Testis (tissue), 2 donors: ENCODE results near the gene EPHA6.

Experiments
- POLR2A ChIP-seq: fragments of 450-650 bp; IDR thresholded peaks from one replicate; pipeline ENCODE4 v1.6.1; 2017; ENCODE audit warnings: antibody characterized with exemption, mild to moderate bottlenecking, moderate library complexity
- TF ChIP-seq, protein P1 (sequence below), 3 experiments: fragments of 450-650 bp in 2 of 3; fragments of 200-600 bp in 1 of 3; sonication (generic) in 1 of 3; IDR thresholded peaks; one replicate each; pipeline ENCODE4 v1.5.1; 2016 to 2019; ENCODE audit warnings: antibody characterized with exemption in 3 of 3, mild to moderate bottlenecking in 2 of 3, moderate library complexity in 1 of 3

- TF ChIP-seq POLR2A: no peak
- TF ChIP-seq, protein P1, sequence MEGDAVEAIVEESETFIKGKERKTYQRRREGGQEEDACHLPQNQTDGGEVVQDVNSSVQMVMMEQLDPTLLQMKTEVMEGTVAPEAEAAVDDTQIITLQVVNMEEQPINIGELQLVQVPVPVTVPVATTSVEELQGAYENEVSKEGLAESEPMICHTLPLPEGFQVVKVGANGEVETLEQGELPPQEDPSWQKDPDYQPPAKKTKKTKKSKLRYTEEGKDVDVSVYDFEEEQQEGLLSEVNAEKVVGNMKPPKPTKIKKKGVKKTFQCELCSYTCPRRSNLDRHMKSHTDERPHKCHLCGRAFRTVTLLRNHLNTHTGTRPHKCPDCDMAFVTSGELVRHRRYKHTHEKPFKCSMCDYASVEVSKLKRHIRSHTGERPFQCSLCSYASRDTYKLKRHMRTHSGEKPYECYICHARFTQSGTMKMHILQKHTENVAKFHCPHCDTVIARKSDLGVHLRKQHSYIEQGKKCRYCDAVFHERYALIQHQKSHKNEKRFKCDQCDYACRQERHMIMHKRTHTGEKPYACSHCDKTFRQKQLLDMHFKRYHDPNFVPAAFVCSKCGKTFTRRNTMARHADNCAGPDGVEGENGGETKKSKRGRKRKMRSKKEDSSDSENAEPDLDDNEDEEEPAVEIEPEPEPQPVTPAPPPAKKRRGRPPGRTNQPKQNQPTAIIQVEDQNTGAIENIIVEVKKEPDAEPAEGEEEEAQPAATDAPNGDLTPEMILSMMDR (IDR thresholded peaks at IDR 0.05): no peak
These were observed 479.3 kb downstream of the EPHA6 start for GRCh38 chr3:97293596-97294131.
